KOPT-K1 (cell line): ENCODE data around the gene AXIN1.
"Not testable (repeated sequence)": the region's sequence is repeated elsewhere in the genome, so short reads cannot be mapped to it uniquely, and the experiment has no call there.

Source experiments
- H3K27ac ChIP-seq: fragments of 200-600 bp; sonication (generic); 2 replicates; pipeline ENCODE4 v1.5.1; 2016; ENCODE audit warnings: antibody characterized with exemption, mild to moderate bottlenecking, low read depth, low read length; ENCODE audit not compliant: poor library complexity, severe bottlenecking
- H3K36me3 ChIP-seq: fragments of 200-600 bp; sonication (generic); 2 replicates; pipeline ENCODE4 v1.5.1; 2017; ENCODE audit warnings: antibody characterized with exemption, mild to moderate bottlenecking, low read length, moderate library complexity; ENCODE audit not compliant: insufficient read depth
- H3K9me3 ChIP-seq: fragments of 200-600 bp; sonication (generic); 2 replicates; pipeline ENCODE4 v1.5.1; 2017; ENCODE audit warnings: antibody characterized with exemption, low read length, mild to moderate bottlenecking; ENCODE audit not compliant: insufficient read depth, poor library complexity, severe bottlenecking

AXIN1 gene

GRCh38 chr16:272633-273546 lies 79.6 kb downstream of the AXIN1 start:
- Histone ChIP-seq H3K9me3 (no peaks in the 10 kb centered on the region), H3K36me3 (no peaks in the 10 kb centered on the region), H3K27ac (no peak overlapping the region)

- Histone ChIP-seq H3K9me3 (no peaks in the 10 kb centered on the region), H3K27ac (no peak overlapping the region), H3K36me3 (no peaks in the 10 kb centered on the region)
Observed at GRCh38 chr16:270381-271255, 81.9 kb downstream of the AXIN1 start.

GRCh38 chr16:269061-269796 lies 83.3 kb downstream of the AXIN1 start:
- Histone ChIP-seq H3K27ac (no peak overlapping the region), H3K9me3 (no peaks in the 10 kb centered on the region), H3K36me3 (peaks cover 10% of the 10 kb centered on the region; the same call in 1 of the 2 replicates)

- H3K9me3 ChIP-seq, result no peaks in the 10 kb centered on the region
- H3K36me3 ChIP-seq, result peaks cover 17% of the 10 kb centered on the region; the same call in 1 of the 2 replicates
Observed at GRCh38 chr16:268141-269053, 84.1 kb downstream of the AXIN1 start.

GRCh38 chr16:267562-267961 lies 85.0 kb downstream of the AXIN1 start:
- H3K27ac ChIP-seq, H3K9me3 ChIP-seq: not testable (repeated sequence)
- H3K36me3 ChIP-seq, result peaks cover 17% of the 10 kb centered on the region; the same call in 1 of the 2 replicates

More at GRCh38 chr16:268141-269053, 84.1 kb downstream of the AXIN1 start:
- no peak overlapping the region for H3K27ac ChIP-seq

- no peak overlapping the region for H3K27ac ChIP-seq
- peaks cover 20% of the 10 kb centered on the region; the same call in 1 of the 2 replicates for H3K36me3 ChIP-seq
- no peaks in the 10 kb centered on the region for H3K9me3 ChIP-seq
Observed at GRCh38 chr16:266258-267164, 86.0 kb downstream of the AXIN1 start.

GRCh38 chr16:265711-266110 lies 86.8 kb downstream of the AXIN1 start:
- no peaks in the 10 kb centered on the region for H3K9me3 ChIP-seq
- H3K36me3 ChIP-seq, result peaks cover 24% of the 10 kb centered on the region; the same call in 1 of the 2 replicates
- H3K27ac ChIP-seq, result no peak overlapping the region

GRCh38 chr16:265002-265529 lies 87.5 kb downstream of the AXIN1 start:
- Histone ChIP-seq H3K27ac (no peak overlapping the region), H3K9me3 (no peaks in the 10 kb centered on the region), H3K36me3 (peaks cover 24% of the 10 kb centered on the region; the same call in 1 of the 2 replicates)

- Histone ChIP-seq H3K36me3 (peaks cover 24% of the 10 kb centered on the region; the same call in 1 of the 2 replicates), H3K9me3 (no peaks in the 10 kb centered on the region), H3K27ac (no peak overlapping the region)
Observed at GRCh38 chr16:264440-264951, 88.0 kb downstream of the AXIN1 start.

GRCh38 chr16:263944-264343 lies 88.6 kb downstream of the AXIN1 start:
- peaks cover 24% of the 10 kb centered on the region; the same call in 1 of the 2 replicates for H3K36me3 ChIP-seq
- H3K27ac ChIP-seq, result no peak overlapping the region
- H3K9me3 ChIP-seq, result no peaks in the 10 kb centered on the region

- H3K9me3 ChIP-seq, result no peaks in the 10 kb centered on the region
- H3K36me3 ChIP-seq, result peaks cover 24% of the 10 kb centered on the region; the same call in 1 of the 2 replicates
- no peak overlapping the region for H3K27ac ChIP-seq
Observed at GRCh38 chr16:263182-263774, 89.2 kb downstream of the AXIN1 start.

- no peaks in the 10 kb centered on the region for H3K9me3 ChIP-seq
- peaks cover 24% of the 10 kb centered on the region; the same call in 1 of the 2 replicates for H3K36me3 ChIP-seq
- H3K27ac ChIP-seq, result no peak overlapping the region
Observed at GRCh38 chr16:262121-262745, 90.3 kb downstream of the AXIN1 start.
